Measurements from ENCODE around the gene ABTB2.
"Not testable (repeated sequence)": the region's sequence is repeated elsewhere in the genome, so short reads cannot be mapped to it uniquely, and the experiment has no call there.

Gene ABTB2

GRCh38 chr11:34182921-34183685, 174.7 kb downstream of the ABTB2 start:
- DNase-seq: no peak

GRCh38 chr11:34182425-34182824, 175.4 kb downstream of the ABTB2 start:
- DNase-seq: no peak

GRCh38 chr11:34181856-34182405, 175.9 kb downstream of the ABTB2 start:
- no peak for DNase-seq

GRCh38 chr11:34181251-34181650, 176.6 kb downstream of the ABTB2 start:
- no peak for DNase-seq

- DNase-seq: not testable (repeated sequence)
Measured at GRCh38 chr11:34180814-34181165, 177.0 kb downstream of the ABTB2 start.

- DNase-seq: no peak
Measured at GRCh38 chr11:34180040-34180813, 177.6 kb downstream of the ABTB2 start.

GRCh38 chr11:34179026-34179675, 178.7 kb downstream of the ABTB2 start:
- no peak for DNase-seq

- DNase-seq: no peak
Measured at GRCh38 chr11:34178209-34178821, 179.5 kb downstream of the ABTB2 start.

- DNase-seq: no peak
Measured at GRCh38 chr11:34176751-34177209, 181.0 kb downstream of the ABTB2 start.

GRCh38 chr11:34175284-34176019, 182.4 kb downstream of the ABTB2 start:
- DNase-seq: no peak

GRCh38 chr11:34174412-34175041, 183.3 kb downstream of the ABTB2 start:
- peak; percentile 89 for DNase-seq

- DNase-seq: no peak
Measured at GRCh38 chr11:34173050-34173449, 184.8 kb downstream of the ABTB2 start.

GRCh38 chr11:34169686-34170085, 188.1 kb downstream of the ABTB2 start:
- no peak for DNase-seq

GRCh38 chr11:34168642-34169420, 189.0 kb downstream of the ABTB2 start:
- DNase-seq: peak; percentile 74

- no peak for DNase-seq
Measured at GRCh38 chr11:34167961-34168360, 189.8 kb downstream of the ABTB2 start.

GRCh38 chr11:34166806-34167740, 190.7 kb downstream of the ABTB2 start:
- no peak for DNase-seq

GRCh38 chr11:34165786-34166555, 191.8 kb downstream of the ABTB2 start:
- DNase-seq: peak; percentile 87

GRCh38 chr11:34165121-34165520, 192.7 kb downstream of the ABTB2 start:
- DNase-seq: no peak

- DNase-seq: no peak
Measured at GRCh38 chr11:34162856-34163255, 195.0 kb downstream of the ABTB2 start.
